Choroid plexus epithelial cell (primary cell): Measurements from ENCODE around the gene PITPNB.

ENCODE experiments used
- DNase-seq: peaks from one replicate; pipeline ENCODE4 v3.0.0-alpha.2; 2010; ENCODE audit warnings: low read depth
- H3K4me3 ChIP-seq: 2 replicates; pipeline ENCODE4 v1.5.1; 2011; ENCODE audit warnings: low read depth, mild to moderate bottlenecking, control low read depth, low read length, moderate library complexity
- CTCF ChIP-seq: conservative IDR thresholded peaks from 2 replicates; pipeline ENCODE4 v1.5.1; 2011; ENCODE audit warnings: low read depth, mild to moderate bottlenecking, control low read depth, inconsistent platforms, low read length, moderate library complexity

PITPNB gene

DNA sequence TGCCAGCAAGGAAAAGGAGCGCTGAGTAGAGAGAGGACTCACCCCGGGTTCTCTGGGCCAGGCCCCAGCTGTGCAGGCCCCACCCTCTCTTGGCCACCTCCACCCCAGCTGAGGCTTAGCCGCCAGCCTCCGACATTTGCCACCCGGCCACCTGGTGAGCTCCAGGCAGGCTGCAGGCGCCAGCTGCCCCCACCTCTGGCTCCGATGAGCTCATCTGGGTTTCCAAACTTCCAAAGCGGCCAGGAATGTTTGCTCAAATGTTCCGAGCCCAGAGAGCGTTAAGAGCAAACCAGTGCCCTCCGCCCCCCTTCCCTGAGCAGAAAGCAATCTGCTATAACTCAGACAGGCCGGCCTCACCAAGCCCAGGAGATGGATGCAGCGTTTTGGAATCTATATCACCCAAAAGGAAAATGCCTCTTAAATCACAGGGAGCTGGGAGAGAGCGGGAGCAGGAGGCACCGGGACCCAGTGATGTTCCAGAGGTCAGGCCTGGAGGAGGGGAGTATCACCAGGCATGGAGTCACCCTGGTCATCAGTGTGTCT lies 108.4 kb downstream of the PITPNB start:
- peak; percentile 63 for DNase-seq
- H3K4me3 ChIP-seq: no peak overlapping the region
- no peak for TF ChIP-seq CTCF

DNA sequence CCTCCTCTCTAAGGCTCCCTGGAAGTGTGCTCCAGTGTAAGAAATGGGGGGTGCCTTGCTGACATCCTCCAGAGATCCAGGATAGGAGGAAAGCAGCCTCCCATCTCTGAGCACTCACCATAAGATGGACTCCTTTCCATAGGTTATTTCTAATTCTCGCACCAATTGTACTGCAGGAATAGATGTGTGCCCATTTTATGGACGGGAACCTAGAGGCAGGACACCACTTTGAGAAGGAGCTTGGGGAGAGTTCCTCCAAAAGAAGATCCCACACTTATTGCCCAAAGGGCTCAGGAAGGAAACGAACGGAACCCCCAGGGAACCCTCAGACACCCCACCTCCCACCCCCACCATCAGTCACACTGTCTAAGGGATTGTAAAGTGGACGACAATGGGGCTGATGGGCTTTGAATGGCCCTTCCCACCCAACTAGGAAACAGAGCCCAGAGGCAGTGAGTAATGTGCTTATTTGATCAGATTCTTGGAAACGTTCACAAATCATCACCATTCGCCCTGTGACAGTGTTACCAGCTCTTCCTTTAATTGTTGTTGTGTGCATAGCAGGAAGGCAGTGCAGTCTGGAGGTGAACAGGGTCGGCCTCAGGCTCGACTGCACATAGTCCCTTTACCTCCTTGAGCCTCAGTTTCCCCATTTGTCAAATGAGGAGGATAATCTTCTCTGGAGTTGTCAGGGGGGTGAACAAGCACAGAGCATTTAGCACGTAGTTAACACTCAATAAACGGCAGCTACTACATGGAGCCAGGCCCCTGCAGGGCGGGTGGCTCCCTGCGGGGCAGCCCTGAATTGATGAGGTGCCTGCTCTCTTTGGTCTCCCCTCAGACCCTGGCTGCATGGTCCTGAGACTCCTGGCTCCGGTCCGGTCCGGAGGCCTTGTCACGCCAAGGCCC lies 109.1 kb downstream of the PITPNB start:
- no peak for DNase-seq
- no peak overlapping the region for H3K4me3 ChIP-seq
- no peak for TF ChIP-seq CTCF

DNA sequence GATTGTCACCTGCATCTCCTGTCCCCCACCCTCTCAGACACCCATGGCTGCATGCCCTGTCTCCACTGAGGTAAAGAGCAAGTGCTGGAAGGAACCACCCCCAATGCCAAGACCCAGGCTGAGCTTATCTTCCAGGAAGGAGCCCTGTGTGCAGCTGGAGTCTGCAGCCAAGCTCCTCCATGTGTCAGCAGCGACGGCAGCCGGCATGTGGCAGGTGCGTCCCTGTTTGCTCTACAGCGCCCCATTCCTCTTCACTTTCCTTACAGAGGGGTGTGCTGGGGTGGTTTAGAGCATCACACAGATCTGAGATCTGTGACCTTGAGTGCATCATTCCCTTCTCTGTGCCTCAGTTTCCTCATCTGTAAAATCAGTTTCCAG lies 109.8 kb downstream of the PITPNB start:
- no peak for TF ChIP-seq CTCF
- no peak for DNase-seq
- no peak overlapping the region for H3K4me3 ChIP-seq

- no peak for DNase-seq
- no peak overlapping the region for H3K4me3 ChIP-seq
Measured at GRCh38 chr22:27808451-27809225, 110.4 kb downstream of the PITPNB start.

DNA sequence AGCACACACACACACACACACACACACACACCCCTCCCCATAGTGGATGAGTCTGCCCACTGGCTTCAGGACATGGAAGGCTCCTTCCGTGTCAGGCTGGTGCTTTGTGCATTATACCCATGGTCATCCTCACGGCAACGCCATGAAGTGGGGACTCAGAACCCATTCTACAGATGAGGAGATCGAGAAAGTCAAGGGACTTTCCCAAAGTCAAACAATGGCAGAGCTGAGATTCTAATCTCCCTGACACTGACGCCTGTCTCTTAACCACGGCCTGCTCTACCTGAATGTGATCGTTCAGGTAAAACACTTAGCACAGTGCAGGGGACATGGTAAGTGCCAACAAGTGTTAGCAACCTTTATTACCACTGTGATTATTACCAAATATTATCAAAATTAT lies 113.2 kb downstream of the PITPNB start:
- no peak for DNase-seq
- TF ChIP-seq CTCF: no peak
- H3K4me3 ChIP-seq: no peak overlapping the region

More at GRCh38 chr22:27808451-27809225, 110.4 kb downstream of the PITPNB start:
- no peak for TF ChIP-seq CTCF

DNA sequence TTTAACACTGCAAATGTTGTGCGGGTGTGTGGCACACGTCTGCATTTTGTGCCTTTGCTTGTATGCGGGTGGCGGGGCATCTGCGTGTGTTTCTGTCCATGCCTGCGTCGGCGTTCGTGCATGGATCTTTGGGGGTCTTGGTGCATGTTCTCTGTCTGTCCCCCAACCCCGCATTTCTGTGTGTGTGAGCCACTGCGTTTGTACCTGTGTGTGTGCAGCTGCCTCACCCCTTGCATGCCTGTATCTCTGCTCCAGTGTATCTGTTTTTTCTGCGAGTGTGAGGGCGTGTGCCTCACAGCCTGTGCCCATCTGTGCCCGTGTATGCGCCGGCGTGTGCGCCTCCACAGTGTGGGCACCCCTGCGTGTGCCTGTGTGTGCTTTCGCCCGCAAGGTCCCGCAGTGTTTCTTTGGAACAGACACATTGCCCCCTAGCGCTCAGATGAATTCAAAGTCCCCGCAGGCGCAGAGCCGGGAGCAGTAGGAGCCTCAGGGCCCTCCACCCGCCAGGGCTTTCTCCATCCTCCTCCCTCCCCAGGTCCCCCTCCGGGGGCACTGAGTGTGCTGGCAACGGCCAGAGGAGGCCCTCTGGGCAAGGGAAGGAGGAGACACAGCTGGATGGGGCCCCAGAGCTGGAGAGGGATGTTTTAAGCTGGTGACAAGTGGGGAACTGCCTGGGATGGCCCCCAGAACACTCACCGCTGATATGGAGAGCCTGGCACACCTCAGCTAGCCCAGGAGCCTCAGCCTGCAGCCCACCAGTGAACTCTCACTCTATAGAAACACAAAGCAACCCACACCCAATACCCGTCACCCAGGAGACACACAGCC lies 114.4 kb downstream of the PITPNB start:
- peak; percentile 80 for DNase-seq
- TF ChIP-seq CTCF: peak; percentile 80
- no peak overlapping the region for H3K4me3 ChIP-seq
